KOPT-K1 (cell line): Measurements from ENCODE around the gene MAP2K3.

Experiments
- H3K27ac ChIP-seq: fragments of 200-600 bp; sonication (generic); 2 replicates; pipeline ENCODE4 v1.5.1; 2016; ENCODE audit warnings: antibody characterized with exemption, mild to moderate bottlenecking, low read depth, low read length; ENCODE audit not compliant: poor library complexity, severe bottlenecking
- H3K36me3 ChIP-seq: fragments of 200-600 bp; sonication (generic); 2 replicates; pipeline ENCODE4 v1.5.1; 2017; ENCODE audit warnings: antibody characterized with exemption, mild to moderate bottlenecking, low read length, moderate library complexity; ENCODE audit not compliant: insufficient read depth
- H3K9me3 ChIP-seq: fragments of 200-600 bp; sonication (generic); 2 replicates; pipeline ENCODE4 v1.5.1; 2017; ENCODE audit warnings: antibody characterized with exemption, low read length, mild to moderate bottlenecking; ENCODE audit not compliant: insufficient read depth, poor library complexity, severe bottlenecking

Gene MAP2K3

GRCh38 chr17:21272881-21273792 is 11.4 kb upstream of the MAP2K3 start:
- no peaks in the 10 kb centered on the region for H3K36me3 ChIP-seq
- no peak overlapping the region for H3K27ac ChIP-seq
- H3K9me3 ChIP-seq, result no peaks in the 10 kb centered on the region

GRCh38 chr17:21275047-21275578 is 9.4 kb upstream of the MAP2K3 start:
- peak overlapping the region; percentile 67 for H3K27ac ChIP-seq
- H3K36me3 ChIP-seq, result no peaks in the 10 kb centered on the region

GRCh38 chr17:21275579-21276263 is 8.8 kb upstream of the MAP2K3 start:
- Histone ChIP-seq H3K9me3 (no peaks in the 10 kb centered on the region), H3K36me3 (no peaks in the 10 kb centered on the region), H3K27ac (peak overlapping the region; percentile 67)

More at GRCh38 chr17:21275047-21275578, 9.4 kb upstream of the MAP2K3 start:
- H3K9me3 ChIP-seq, result no peaks in the 10 kb centered on the region

- H3K27ac ChIP-seq, result peak overlapping the region; percentile 67
- no peaks in the 10 kb centered on the region for H3K9me3 ChIP-seq
- H3K36me3 ChIP-seq, result no peaks in the 10 kb centered on the region
These were observed 8.3 kb upstream of the MAP2K3 start for GRCh38 chr17:21276264-21276588.

- Histone ChIP-seq H3K27ac (no peak overlapping the region), H3K36me3 (no peaks in the 10 kb centered on the region), H3K9me3 (no peaks in the 10 kb centered on the region)
These were observed 7.2 kb upstream of the MAP2K3 start for GRCh38 chr17:21277332-21277731.

- H3K27ac ChIP-seq, result peak overlapping the region; percentile 48
- H3K9me3 ChIP-seq, result no peaks in the 10 kb centered on the region
These were observed 5.9 kb upstream of the MAP2K3 start for GRCh38 chr17:21278450-21279197.

GRCh38 chr17:21279198-21279535 is 5.3 kb upstream of the MAP2K3 start:
- Histone ChIP-seq H3K9me3 (no peaks in the 10 kb centered on the region), H3K27ac (peak overlapping the region; percentile 48), H3K36me3 (no peaks in the 10 kb centered on the region)

More at GRCh38 chr17:21278450-21279197, 5.9 kb upstream of the MAP2K3 start:
- no peaks in the 10 kb centered on the region for H3K36me3 ChIP-seq

- H3K27ac ChIP-seq, result peak overlapping the region; percentile 5
- no peaks in the 10 kb centered on the region for H3K9me3 ChIP-seq
- no peaks in the 10 kb centered on the region for H3K36me3 ChIP-seq
These were observed 4.9 kb upstream of the MAP2K3 start for GRCh38 chr17:21279582-21279981.

- Histone ChIP-seq H3K36me3 (no peaks in the 10 kb centered on the region), H3K9me3 (no peaks in the 10 kb centered on the region), H3K27ac (peak overlapping the region; percentile 5)
These were observed 4.4 kb upstream of the MAP2K3 start for GRCh38 chr17:21280081-21280518.

GRCh38 chr17:21282231-21282630 is 2.3 kb upstream of the MAP2K3 start:
- no peak overlapping the region for H3K27ac ChIP-seq
- H3K36me3 ChIP-seq, result no peaks in the 10 kb centered on the region
- H3K9me3 ChIP-seq, result no peaks in the 10 kb centered on the region

- Histone ChIP-seq H3K36me3 (no peaks in the 10 kb centered on the region), H3K9me3 (no peaks in the 10 kb centered on the region), H3K27ac (no peak overlapping the region)
These were observed 1.7 kb upstream of the MAP2K3 start for GRCh38 chr17:21282850-21283249.

- Histone ChIP-seq H3K9me3 (no peaks in the 10 kb centered on the region), H3K27ac (peak overlapping the region; percentile 86), H3K36me3 (no peaks in the 10 kb centered on the region)
These were observed 811 bp upstream of the MAP2K3 start for GRCh38 chr17:21283482-21284318.

GRCh38 chr17:21285164-21286065 is 904 bp downstream of the MAP2K3 start:
- peak overlapping the region; percentile 86 for H3K27ac ChIP-seq
- no peaks in the 10 kb centered on the region for H3K36me3 ChIP-seq

More at GRCh38 chr17:21285164-21286065, 904 bp downstream of the MAP2K3 start:
- no peaks in the 10 kb centered on the region for H3K9me3 ChIP-seq
